Stimulated activated naive B cell treated with anti-CD40 and anti-IgM and Interleukin-4, amounts not matched to agents 10 μg/mL and 1 μg/mL and 100 μg/mL, for 72 hours (primary cell): ENCODE results near the gene PYCR2.
"Not testable (repeated sequence)": the region's sequence is repeated elsewhere in the genome, so short reads cannot be mapped to it uniquely, and the experiment has no call there.

Experiments used
- ATAC-seq, 2 donors: fragments of 150-1000 bp; cut with Tn5 transposase; replicated peaks; 2 replicates each; pipeline ENCODE4 v1.10.0; 2021; ENCODE audit warnings: moderate library complexity in 1 of 2
- DNase-seq: peaks from one replicate; pipeline ENCODE4 v3.0.0; 2021
- H3K27ac Mint-ChIP-seq: one replicate; pipeline ENCODE4 v1.8.0; 2022; ENCODE audit warnings: mild to moderate bottlenecking, mixed read lengths
- H3K27me3 Mint-ChIP-seq, 2 donors: one replicate each; pipeline ENCODE4 v1.8.0; 2022; ENCODE audit warnings: mixed read lengths in 2 of 2
- H3K36me3 Mint-ChIP-seq, 2 donors: one replicate each; pipeline ENCODE4 v1.8.0; 2022; ENCODE audit warnings: mixed read lengths in 2 of 2, mild to moderate bottlenecking in 1 of 2
- H3K4me1 Mint-ChIP-seq, 2 donors: one replicate each; pipeline ENCODE4 v1.8.0; 2022; ENCODE audit warnings: mixed read lengths in 2 of 2, mild to moderate bottlenecking in 1 of 2
- H3K4me3 Mint-ChIP-seq, 2 donors: one replicate each; pipeline ENCODE4 v1.8.0; 2022; ENCODE audit warnings: mild to moderate bottlenecking in 2 of 2, mixed read lengths in 2 of 2, moderate library complexity in 1 of 2
- H3K9me3 Mint-ChIP-seq, 2 donors: one replicate each; pipeline ENCODE4 v1.8.0; 2022; ENCODE audit warnings: mixed read lengths in 2 of 2, mild to moderate bottlenecking in 1 of 2

PYCR2 gene

DNA sequence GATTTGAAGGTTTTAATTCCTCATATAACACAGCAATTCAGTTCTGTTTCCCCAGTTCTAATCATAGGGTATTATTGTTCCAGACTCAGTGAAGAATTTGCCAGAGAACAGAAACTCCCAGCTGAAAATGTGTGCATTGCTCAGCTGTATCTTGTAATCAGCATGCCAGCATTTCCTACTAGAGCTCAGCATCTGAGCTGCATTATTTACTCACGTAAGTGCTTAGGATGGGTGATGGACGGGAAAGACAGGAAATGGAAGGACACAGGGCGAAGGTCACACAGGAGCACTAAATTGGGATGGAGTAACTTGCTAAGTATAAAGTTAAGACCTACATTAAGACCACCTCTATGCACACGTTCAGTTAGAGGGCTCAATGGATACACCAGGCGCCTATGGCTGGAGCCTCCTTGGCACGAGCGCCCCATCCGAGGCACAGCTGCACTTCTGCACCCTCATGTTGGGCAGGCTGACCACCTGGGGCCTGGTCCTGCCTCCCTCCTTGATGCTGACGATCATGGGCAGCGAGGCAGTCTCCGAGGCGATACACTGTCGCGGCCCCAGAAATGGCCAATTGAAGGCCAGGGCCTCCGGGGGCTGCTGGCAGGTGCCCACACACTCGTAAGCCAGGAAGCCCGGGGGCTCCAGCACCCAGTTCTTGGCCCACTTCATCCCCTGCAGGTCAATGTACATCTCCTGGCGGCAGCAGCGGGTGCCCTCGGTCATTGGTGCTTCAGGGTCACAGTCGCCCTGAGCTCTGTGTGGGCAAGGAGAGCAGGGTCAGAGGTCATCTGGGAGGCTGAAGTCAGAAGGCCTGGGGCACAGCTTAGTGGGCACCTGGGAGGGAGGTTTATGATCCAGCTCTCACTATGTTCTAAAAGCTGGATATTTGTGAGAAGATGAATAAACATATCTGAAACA lies 13.3 kb upstream of the PYCR2 start:
- ATAC-seq = no peak
- Mint-ChIP-seq H3K4me3 (no peak overlapping the region), H3K9me3 (no peaks in the 10 kb centered on the region), H3K27ac (no peak overlapping the region), H3K27me3 (peaks cover 0 to 9% of the 10 kb centered on the region in 2 donors), H3K36me3 (no peaks in the 10 kb centered on the region), H3K4me1 (no peaks in the 10 kb centered on the region)
- no peak for DNase-seq

DNA sequence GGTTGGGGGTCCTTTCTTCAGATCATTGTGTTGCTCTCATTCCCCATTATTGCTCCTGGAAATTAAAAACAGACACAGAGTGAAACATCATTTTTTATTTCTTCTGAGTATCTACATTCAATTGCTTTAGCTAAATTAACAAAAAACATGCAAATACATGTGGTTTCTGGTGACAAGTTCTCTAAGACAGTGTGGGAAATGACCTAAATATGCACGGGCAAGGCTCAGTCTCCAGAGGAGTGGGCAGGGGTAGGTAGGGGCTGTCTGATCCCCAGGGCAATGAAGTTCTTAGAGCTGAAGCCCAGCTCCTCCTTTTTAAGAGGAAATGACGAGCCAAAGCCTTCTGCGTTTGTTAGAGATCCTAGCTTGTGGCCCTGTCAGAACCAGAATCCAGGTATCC lies 12.5 kb upstream of the PYCR2 start:
- Mint-ChIP-seq H3K4me3 (no peak overlapping the region), H3K36me3 (no peaks in the 10 kb centered on the region), H3K9me3 (no peaks in the 10 kb centered on the region), H3K27ac (no peak overlapping the region), H3K27me3 (peaks cover 0 to 9% of the 10 kb centered on the region in 2 donors), H3K4me1 (no peaks in the 10 kb centered on the region)
- ATAC-seq (no peak), DNase-seq (no peak)

DNA sequence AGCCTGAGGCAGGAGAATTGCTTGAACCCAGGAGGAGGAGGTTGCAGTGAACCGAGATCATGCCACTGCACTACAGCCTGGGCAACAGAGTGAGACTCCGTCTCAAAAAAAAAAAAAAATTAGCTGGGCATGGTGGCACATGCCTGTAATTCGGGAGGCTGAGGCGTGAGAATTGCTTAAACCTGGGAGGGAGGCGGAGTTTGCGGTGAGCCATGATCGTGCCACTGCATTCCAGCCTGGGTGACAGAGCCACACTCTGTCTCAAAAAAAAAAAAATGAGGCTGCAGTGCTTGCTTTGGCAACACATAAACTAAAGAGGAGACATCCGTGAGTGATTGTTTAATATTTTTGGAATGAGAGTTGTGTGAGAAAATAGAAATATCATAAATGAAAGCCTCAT lies 12.0 kb upstream of the PYCR2 start:
- H3K4me3 Mint-ChIP-seq, H3K27ac Mint-ChIP-seq, ATAC-seq, H3K36me3 Mint-ChIP-seq, H3K9me3 Mint-ChIP-seq, H3K4me1 Mint-ChIP-seq, H3K27me3 Mint-ChIP-seq, DNase-seq: not testable (repeated sequence)

DNA sequence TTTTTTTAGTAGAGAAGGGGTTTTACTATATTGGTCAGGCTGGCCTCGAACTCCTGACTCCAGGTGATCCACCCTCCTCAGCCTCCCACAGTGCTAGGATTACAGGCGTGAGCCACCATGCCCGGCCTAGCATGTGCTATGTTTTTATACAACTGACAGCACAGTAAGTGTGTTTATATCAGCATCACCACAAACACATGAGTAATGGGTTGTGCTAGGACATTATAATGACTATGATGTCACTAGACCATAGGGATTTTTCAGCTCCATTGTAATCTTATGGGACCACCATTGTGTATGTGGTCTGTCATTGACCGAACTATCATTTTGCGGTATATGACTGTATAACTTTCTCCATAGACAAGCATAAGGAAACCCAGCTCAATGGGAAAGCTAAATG lies 10.7 kb upstream of the PYCR2 start:
- no peaks in the 10 kb centered on the region for H3K36me3 Mint-ChIP-seq
- H3K27me3 Mint-ChIP-seq = peaks cover 0 to 5% of the 10 kb centered on the region in 2 donors
- DNase-seq (no peak), ATAC-seq (no peak)
- H3K4me3 Mint-ChIP-seq = no peak overlapping the region
- H3K27ac Mint-ChIP-seq = no peak overlapping the region
- H3K4me1 Mint-ChIP-seq = no peaks in the 10 kb centered on the region
- no peaks in the 10 kb centered on the region for H3K9me3 Mint-ChIP-seq

DNA sequence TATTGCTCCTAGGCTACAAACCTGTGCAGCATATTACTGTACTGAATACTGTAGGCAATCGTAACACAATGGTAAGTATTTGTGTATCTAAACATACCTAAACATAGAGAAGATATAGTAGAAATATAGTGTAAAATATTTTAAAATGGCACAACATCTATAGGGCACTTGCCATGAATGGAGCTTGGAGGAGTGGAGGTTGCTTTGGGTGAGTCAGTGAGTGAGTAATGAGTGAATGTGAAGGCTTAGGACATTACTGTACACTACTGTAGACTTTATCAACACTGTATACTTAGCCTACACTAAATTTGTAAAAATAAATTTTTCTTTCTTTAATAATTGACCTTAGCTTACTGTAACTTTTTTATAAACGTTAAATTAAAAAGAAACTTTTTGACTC lies 9.0 kb upstream of the PYCR2 start:
- H3K27ac Mint-ChIP-seq = no peak overlapping the region
- ATAC-seq = no peak
- no peaks in the 10 kb centered on the region for H3K4me1 Mint-ChIP-seq
- no peaks in the 10 kb centered on the region for H3K27me3 Mint-ChIP-seq
- no peaks in the 10 kb centered on the region for H3K36me3 Mint-ChIP-seq
- no peak for DNase-seq
- H3K4me3 Mint-ChIP-seq = no peak overlapping the region
- H3K9me3 Mint-ChIP-seq = no peaks in the 10 kb centered on the region

DNA sequence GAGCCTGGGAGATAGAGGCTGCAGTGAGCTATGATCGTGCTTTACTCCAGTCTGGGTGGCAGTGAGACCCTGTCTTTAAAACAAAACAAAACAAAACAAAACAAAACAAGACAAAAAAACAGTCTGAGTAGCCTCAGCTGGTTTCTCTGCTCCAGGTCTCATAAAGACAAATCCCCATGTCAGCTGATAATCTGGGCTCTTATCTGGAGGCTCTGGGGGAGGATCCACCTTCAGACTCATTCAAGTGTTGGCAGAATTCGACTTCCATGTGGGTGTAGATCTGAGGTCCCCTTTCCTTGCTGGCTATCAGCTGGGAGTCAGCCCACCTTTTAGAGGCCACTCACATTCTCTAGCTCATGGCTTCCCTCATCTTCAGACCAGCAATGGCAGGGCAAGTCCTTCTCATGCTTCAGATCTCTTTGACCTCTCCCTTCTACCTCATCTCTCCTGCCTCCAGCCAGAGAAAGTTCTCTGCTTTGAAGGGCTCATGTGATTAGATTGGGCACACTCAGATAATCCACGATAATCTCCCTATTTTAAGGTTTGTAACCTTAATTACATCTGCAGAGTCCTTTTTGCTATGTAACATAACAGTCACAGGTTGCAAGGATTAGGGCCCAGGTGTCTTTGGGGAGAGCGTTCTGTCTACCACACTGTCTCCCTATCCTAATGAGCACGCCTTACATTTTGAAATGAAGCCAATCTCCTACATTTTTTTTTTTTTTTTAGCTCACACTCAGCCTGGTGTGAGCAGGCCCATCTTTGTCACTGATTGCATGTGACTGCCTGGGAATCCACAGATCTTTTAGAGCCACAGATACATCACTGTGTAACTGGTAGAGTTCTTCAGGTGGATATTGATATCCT lies 7.5 kb upstream of the PYCR2 start:
- peaks cover 0 to 5% of the 10 kb centered on the region in 2 donors for H3K4me1 Mint-ChIP-seq

DNA sequence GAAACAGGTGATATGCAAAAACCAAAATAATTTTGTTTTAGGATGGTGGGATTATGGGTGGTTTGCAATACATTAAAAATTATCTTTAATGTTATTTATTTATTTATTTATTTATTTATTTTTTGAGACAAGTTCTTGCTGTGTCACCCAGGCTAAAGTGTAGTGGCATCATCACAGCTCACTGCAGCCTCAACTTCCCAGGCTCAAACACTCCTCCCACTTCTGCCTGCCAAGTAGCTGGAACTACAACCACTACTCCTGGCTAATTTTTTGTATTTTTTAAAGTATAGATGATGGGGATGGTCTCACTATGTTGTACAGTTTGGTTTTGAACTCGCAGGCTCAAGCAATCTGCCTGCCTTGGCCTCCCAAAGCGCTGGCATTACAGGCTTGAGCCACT lies 6.5 kb upstream of the PYCR2 start:
- Mint-ChIP-seq H3K4me3 (no peak overlapping the region), H3K27me3 (no peaks in the 10 kb centered on the region), H3K36me3 (no peaks in the 10 kb centered on the region), H3K4me1 (peaks cover 0 to 7% of the 10 kb centered on the region in 2 donors), H3K27ac (no peak overlapping the region), H3K9me3 (no peaks in the 10 kb centered on the region)
- no peak for ATAC-seq
- DNase-seq = no peak

More for the DNA sequence above, 7.5 kb upstream of the PYCR2 start:
- no peaks in the 10 kb centered on the region for H3K36me3 Mint-ChIP-seq
- DNase-seq (no peak), ATAC-seq (no peak)
- H3K9me3 Mint-ChIP-seq = no peaks in the 10 kb centered on the region
- no peak overlapping the region for H3K4me3 Mint-ChIP-seq
- no peaks in the 10 kb centered on the region for H3K27me3 Mint-ChIP-seq
- H3K27ac Mint-ChIP-seq = no peak overlapping the region

DNA sequence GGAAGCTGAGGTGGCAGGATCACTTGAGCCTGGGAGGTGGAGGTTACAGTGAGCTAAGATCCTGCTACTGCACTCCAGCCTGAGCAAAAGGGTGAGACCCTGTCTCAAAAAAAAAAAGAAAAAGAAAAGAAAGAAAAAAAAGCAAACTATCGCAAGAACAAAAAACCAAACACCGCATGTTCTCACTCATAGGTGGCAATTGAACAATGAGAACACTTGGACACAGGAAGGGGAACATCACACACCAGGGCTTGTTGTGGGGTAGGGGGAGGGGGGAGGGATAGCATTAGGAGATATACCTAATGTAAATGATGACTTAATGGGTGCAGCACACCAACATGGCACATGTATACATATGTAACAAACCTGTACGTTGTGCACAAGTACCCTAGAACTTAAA lies 5.4 kb upstream of the PYCR2 start:
- H3K27ac Mint-ChIP-seq, H3K36me3 Mint-ChIP-seq, H3K9me3 Mint-ChIP-seq, H3K4me3 Mint-ChIP-seq, ATAC-seq, DNase-seq, H3K27me3 Mint-ChIP-seq: not testable (repeated sequence)
- peaks cover 0 to 14% of the 10 kb centered on the region in 2 donors for H3K4me1 Mint-ChIP-seq

DNA sequence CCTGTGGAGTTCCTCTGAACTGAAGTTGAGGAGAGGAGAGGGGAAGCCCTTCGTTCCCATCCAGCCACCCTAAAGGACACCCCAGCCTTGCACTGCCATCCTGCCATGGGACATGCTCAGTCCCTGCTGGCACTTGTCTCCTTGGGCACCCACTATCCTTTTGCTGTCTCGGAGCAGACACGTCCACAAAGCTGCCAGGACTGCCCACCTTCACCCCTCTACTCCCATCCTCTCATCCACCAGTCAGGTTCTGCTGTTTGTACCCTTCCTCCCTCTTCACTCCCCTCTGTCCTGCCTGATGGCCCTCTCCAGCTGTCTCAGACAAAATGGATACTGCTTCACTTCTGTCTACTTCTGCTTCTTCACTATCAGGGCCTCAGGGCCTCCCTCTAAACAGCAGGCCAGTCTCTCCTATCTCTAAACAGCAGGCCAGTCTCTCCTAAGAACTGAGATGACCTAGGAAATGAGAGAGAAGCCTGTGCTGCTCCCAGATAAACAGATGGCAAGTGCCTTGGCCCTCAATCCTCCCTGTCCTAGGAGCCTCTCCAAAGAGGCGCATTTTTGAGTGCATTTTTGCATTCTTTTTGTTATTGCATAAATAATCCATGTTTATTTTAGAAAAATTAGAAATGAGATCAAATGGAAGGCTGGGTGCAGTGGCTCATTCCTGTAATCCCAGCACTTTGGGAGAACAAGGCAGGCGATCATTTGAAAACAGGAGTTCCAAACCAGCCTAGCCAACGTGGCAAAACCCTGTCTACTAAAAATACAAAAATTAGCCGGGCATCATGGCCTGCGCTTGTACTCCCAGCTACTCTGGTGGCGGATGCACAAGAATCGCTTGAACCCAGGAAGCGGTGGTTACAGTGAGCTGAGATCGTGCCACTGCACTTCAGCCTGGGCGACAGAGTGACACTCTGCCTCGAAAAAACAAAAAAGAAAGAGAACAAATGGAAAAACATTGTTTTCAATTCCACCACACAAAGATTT lies 4.4 kb upstream of the PYCR2 start:
- ATAC-seq = no peak
- H3K27me3 Mint-ChIP-seq = no peaks in the 10 kb centered on the region

DNA sequence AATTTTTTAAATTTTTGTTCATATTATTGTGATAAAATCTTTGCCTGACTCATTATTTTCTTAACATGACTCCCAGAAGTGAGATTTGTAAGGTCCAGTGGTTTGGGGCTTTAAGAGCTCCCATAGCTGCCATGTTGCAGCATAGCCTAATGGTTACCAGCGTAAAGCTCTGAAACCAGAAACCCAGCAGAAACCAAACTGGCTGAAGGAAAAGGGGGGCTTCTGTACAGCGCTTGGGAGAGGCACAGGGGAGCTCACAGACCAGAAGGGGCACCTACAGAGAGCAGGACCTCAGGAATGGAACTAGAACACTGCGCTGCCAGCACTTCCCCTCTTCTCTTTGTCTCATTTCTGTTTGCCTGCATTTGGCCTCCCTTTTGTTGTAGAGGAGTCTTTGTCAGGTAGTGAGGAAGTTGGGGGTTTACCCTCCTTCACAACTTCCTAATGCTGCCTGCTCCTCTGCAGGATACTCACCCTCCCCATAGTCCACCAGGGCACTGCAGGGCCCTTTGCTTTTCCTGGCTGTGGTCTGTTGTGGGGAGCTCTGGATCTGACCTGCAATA lies 2.6 kb upstream of the PYCR2 start:
- Mint-ChIP-seq H3K4me1 (peaks cover 3 to 32% of the 10 kb centered on the region in 2 donors), H3K36me3 (peaks cover 3 to 7% of the 10 kb centered on the region in 2 donors), H3K9me3 (no peaks in the 10 kb centered on the region), H3K27ac (peak overlapping the region; percentile 37), H3K4me3 (no peak overlapping the region), H3K27me3 (no peaks in the 10 kb centered on the region)
- no peak for DNase-seq
- ATAC-seq = no peak

More for the DNA sequence above, 4.4 kb upstream of the PYCR2 start:
- Mint-ChIP-seq H3K4me1 (peaks cover 0 to 16% of the 10 kb centered on the region in 2 donors), H3K27ac (no peak overlapping the region), H3K4me3 (no peak overlapping the region), H3K9me3 (no peaks in the 10 kb centered on the region), H3K36me3 (peaks cover 0 to 3% of the 10 kb centered on the region in 2 donors)
- no peak for DNase-seq

DNA sequence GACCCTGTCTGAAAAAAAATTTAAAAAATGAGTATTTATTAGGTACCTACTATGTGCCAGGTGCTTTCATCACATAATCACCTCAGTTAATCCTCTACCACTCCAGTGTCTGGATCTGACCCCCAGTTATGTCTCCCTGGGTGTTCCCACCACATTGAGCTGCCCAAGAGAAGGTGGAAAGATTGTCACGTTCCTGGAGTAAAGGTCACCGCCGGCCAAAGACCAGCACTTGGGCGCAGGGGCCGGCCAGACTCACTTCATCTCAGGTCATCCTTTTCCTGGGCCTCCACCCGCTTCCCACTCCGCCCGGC lies 714 bp downstream of the PYCR2 start:
- DNase-seq (no peak), ATAC-seq (no peak)
- H3K36me3 Mint-ChIP-seq = peaks cover 12 to 22% of the 10 kb centered on the region in 2 donors
- H3K4me3 Mint-ChIP-seq = peak overlapping the region; percentile 97 to 100
- H3K27me3 Mint-ChIP-seq = no peaks in the 10 kb centered on the region
- no peaks in the 10 kb centered on the region for H3K9me3 Mint-ChIP-seq
- H3K4me1 Mint-ChIP-seq = peaks cover 12 to 55% of the 10 kb centered on the region in 2 donors
- H3K27ac Mint-ChIP-seq = peak overlapping the region; percentile 99

DNA sequence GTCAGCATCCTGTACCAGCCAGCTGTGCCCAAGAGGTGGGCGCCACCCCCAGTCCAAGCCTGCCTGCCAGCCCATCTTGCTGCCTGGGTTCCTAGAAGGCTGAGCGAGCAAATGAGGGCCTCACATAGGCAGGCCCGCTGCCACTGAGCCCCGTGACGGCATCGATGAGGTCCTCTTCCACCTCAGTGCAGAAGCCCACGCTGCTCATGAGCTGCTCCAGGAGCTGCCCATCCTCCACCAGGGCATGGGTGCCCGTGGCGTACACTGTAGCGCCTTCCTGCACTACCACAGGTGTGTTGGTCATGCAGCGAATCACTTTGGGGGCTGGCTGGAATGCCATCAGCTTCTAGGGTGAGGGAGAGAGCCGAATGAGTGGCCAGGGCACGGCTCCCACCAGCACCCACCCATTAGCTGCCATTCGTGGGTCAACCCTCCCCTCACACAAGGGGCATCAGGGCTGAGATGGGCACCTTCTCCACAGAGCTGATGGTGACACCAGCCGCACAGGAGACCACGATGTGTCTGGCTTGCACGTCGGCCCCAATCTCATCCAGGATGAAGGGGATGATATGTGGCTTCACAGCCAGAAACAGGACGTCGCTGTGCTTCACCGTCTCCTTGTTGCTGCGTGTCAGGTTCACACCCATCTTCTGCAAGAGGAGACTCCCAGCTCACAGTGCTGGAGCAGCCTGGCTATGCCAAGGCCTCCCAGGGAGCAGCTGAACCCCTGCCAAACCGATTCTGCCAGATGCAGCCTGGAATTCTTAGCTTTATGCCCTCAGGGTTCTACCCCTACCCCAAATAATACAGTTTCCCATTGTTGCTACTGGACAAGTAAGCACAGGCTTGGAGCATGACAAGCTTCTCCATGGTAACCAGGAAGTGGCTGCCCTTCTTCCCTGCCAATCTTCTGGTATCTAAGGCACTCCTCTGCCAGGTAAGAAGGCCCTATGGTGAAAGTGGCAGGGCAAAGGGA lies 2.0 kb downstream of the PYCR2 start:
- Mint-ChIP-seq H3K36me3 (peaks cover 18 to 31% of the 10 kb centered on the region in 2 donors), H3K4me3 (no peak overlapping the region), H3K4me1 (peaks cover 12 to 55% of the 10 kb centered on the region in 2 donors), H3K27ac (no peak overlapping the region), H3K9me3 (no peaks in the 10 kb centered on the region), H3K27me3 (no peaks in the 10 kb centered on the region)
- no peak for DNase-seq
- no peak for ATAC-seq

DNA sequence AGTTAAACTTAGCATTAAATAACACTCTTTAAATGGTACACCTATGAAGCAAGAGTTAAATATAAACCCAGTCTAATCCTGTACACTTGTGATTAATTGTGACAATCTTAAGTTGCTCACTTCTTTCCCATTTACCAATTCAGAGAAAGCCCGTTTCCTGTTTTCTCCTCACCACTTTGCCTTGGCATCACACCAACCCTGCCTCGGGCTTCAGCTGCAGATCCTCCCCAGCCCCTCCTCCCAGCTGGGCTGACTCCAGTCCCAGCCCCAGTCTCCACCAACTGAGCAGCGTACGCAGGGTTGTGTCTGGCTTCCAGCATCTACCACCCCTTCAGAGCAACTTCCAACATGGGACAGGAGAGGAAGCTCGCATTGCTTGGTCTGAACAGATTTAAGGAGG lies 4.1 kb downstream of the PYCR2 start:
- Mint-ChIP-seq H3K27me3 (no peaks in the 10 kb centered on the region), H3K27ac (peak overlapping the region; percentile 37), H3K4me3 (no peak overlapping the region), H3K4me1 (peaks cover 12 to 49% of the 10 kb centered on the region in 2 donors), H3K9me3 (no peaks in the 10 kb centered on the region), H3K36me3 (peaks cover 24 to 50% of the 10 kb centered on the region in 2 donors)
- ATAC-seq (no peak), DNase-seq (peak; percentile 26)
